HG03378 (cell line): ENCODE measurements around the gene DOCK9.
"Not testable (repeated sequence)": the region's sequence is repeated elsewhere in the genome, so short reads cannot be mapped to it uniquely, and the experiment has no call there.

Source experiments
- ATAC-seq: cut with Tn5 transposase; IDR thresholded peaks from one replicate; pipeline ENCODE4 v1.9.1; 2021; ENCODE audit warnings: mild to moderate bottlenecking, moderate library complexity; ENCODE audit not compliant: unreplicated experiment

Gene DOCK9

DNA sequence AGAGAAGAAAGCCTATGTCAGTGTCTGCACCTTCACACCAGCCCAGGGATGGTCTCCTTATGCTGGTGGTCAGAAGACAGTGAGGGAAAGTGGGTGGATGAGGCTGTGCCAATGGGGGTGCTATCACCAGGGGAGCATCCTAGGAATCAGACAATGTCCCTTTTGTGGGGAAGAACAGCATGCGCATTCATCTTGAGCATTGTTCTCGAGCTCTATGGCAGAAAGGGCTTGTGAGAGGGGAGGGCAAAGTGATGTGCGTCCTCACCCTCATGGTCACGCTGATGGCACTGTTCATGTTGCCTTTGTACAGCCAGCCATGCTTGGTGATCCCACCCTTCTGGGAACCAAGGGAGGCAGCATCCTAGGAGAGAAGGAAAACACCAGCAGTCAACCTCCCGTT is 56.1 kb downstream of the DOCK9 start:
- no peak for ATAC-seq

DNA sequence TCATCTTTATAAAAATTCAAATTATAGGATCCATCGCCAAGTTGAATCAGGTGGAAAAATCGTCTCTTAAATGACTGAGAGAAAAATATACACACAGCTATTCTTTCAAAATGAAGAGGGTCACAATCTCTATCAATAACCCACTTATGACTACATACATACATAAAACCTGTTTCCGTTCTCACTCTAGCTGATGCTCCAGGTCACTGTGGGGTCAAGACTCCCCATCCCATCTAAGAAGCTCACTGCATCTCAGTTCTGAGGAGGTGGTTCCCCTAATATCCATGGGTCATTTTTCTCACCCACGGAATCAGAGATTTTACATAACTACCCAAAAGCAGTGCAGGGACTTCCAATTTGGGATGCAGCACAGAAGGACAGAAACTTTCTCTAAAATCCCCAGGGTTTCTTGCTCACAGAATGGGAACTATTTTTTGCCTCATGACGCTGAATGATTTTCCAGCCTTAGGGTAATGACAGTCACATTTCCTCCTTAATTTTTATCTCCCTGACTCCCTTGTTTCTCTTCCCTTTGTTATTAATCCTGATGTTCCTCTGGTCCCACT is 56.8 kb downstream of the DOCK9 start:
- no peak for ATAC-seq

DNA sequence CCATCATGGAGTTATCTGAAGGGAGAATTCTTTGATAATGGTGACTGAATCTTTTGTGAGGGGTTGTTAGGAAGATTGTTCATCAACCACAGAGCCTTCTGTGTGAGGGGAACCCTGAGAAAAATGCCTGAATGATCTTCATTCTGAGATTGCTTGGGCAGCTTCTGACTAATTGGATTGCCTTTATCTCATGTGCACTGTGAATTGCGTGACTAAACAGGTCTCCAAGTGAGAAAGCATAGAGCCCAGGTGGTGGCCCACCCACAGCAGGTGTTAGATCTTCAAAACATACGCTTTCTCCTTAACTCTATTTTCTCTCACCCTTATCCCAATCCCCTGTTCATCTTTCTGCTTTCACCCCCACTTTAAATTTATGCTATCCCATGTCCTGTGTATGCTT is 58.3 kb downstream of the DOCK9 start:
- no peak for ATAC-seq

DNA sequence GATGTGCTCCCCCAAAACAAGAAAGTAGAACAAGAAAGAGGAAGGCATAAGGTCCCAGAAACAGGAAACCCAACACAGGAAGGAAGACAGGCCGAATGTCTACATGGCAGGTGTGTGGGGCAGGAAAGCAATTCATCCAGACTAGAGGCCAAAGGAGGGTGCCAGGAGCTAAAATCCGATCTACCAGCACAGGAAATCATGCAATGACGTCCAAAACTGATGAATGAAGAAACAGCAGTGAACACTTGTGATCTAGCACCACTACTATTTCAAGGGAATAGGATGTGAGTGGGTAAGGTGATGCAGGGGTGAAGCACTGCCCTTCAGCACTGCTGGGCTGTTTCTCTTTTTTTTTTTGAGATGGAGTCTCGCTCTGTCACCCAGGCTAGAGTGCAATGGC is 59.1 kb downstream of the DOCK9 start:
- ATAC-seq: no peak

DNA sequence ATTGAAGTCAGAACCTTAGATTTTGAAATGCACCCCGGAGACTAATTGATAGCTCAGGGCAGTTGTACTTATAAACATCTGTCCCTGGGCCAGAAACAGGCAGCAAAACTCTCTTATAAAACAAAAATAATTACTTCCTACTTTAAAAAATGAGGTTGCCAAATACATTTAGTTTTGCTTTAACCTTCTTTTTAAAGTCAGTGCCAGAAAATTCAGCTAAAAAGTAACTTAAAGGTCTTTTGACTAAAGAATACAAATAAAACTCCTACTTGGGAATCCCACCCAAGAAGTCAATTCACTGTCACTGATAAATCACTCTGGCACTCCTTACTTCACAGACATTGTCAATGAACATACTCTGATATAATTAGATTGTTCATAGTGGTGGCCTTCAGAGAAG is 60.7 kb downstream of the DOCK9 start:
- ATAC-seq: no peak

DNA sequence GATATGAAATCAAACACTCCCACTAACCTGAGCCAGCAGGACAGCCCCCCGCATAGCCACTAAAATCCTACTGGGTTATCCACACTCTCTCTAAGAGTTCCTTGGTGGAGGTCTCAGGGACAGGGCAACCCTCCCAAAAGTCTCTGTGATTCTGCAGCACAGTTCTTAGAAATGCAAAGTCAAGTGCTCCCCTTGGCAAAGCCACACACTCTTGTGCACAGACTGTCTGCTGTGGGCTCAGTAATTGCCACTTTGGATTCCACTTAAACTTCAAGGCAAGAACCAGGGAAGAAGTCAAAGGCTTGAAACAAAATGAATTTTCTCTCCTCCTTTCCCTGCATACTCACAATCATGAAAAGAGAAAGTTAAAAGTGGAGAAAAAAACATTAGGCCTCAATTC is 61.5 kb downstream of the DOCK9 start:
- ATAC-seq: no peak

DNA sequence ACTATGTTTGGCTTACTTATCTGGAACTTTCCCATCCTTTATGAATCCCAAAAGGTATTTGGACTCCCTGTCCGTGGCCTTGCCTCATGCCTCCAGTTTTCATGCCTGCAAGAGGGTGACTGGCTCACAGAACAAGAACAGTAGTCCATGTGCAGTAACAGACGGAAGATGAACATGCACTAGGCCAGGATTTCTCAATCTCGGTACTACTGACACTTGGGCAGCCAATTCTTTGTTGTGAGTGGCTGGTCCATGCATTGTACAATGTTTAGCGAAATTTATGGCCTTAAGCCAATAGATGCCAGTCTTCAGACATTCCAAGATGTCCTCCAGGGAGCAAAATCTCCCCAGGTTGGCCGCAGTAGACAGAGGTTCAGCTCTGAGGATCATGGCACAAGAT is 61.9 kb downstream of the DOCK9 start:
- ATAC-seq: no peak

DNA sequence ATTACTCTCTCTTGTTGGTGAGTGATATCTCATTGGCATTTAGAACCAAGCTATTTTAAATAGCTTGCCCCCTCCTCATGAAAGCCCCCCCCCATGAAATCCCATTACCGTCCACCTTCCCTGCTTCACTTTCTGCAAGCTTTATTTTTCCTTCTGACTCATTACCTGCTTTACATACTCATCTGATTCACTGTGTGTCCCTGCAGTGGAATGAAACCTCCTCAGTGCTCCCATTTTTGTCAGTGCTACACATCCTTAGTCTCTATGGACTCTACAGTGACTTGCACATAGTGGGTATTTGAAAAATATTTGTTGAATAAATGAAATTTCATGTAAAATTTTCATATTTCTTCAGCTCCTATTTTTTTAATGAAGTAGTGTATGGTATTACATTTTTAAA is 62.3 kb downstream of the DOCK9 start:
- no peak for ATAC-seq

DNA sequence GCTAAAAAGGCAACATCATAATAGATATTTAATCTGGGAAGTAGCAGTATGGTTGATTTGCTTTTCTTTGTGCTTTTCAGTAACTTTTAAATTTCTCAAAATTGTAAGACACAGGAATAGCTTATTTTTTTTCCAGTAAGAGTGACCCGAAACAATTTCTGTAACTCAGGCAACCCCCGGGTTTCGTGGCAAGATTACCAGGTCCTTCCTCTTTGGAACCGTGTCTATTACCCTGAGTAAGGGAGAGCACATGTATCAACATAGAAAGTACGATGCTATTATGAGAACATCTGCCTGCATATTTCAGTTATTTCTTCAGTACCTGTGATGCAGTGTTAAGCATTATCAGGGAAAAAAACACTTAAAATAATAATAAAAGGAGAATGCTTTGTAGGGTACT is 64.1 kb downstream of the DOCK9 start:
- no peak for ATAC-seq

DNA sequence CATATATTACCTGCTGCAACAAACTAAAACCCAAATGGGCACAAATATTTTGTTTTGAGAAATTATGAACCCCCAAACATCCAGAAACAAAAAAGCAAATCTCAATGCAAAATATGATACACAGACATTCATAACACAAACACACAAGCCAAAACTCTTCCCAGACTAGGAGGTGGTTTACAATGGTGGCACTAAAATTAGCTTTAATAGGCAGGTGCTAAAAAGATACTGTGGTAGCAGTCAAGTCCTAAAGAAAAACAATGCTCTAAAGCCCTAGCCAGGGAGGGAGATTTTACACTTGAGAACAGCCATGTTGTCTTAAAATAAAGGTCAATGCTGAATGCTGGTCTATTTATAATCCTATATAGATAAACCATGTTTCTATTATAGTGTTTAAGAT is 65.0 kb downstream of the DOCK9 start:
- no peak for ATAC-seq

DNA sequence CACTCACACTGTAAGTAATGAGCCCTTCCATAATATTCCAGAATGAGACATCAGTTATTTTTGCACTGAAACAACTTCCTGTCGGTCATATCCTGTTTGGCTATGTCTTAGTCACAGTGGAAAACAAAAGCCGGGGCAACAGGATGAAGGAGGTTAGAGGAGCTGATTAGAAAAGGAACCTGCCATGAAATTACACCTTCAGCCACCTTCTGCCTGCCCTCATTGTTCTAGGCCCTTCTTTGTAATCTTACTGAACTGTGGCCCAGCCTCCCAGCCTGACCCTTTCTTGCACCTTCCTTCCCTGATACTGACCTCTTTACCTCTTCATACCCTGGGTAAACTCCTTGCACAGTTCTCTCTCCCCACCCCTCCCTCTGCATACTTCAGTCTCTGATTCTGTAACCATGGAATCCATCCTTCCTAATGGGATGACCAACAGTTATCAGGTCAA is 67.3 kb downstream of the DOCK9 start:
- no peak for ATAC-seq

DNA sequence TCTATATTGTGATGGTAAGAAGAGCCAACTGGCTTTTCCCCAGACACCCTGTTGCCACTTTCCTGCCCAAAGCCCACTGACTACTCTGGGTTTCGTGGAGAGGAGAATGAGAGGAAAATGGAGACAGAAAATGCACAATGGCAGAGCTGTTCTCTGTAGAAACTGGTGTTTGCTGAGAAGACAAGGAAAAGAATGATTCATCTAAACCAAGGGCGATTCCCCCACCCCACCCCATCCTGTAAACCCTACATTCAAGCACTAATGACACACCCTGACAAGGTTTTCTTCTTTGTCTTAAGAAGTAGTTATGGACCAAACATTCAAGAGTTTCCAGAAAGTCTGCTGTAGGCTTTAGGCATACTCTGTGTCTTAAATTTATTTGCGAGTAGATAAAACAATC is 68.8 kb downstream of the DOCK9 start:
- no peak for ATAC-seq

DNA sequence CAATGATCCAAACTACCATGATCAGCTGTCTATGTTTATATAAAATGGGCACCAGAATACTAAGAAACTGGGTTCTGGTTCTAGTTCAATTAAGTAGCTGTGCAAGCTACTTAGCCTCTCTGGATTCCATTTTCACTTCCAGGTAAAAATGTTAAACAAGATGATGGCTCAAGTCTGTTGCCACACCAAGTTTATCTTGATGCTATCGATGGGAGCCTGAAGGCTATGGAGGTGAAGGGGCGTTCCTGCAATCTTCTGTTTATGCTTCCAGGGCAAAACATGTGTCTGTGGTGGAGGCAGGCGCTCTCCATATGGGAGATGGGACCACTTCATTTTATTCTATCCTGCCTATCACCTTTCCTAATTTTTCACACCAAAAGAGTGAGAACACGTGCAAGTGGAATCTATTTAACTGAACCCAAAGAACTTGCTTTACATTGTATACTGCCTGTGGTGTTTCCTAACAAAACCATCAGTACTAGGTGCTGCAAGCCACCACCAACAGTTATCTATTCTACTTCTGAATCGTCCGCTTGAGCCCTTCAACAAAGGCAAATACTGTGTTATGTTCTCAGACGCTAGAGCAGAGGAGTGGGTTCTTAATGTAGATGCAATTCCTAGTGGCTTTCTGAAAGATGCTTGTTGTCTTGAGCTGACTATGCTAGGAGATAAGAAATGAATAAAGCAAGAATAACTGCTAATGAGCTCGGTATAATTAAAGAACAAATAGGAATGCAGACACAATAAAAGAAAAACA is 70.9 kb downstream of the DOCK9 start:
- ATAC-seq: no peak

DNA sequence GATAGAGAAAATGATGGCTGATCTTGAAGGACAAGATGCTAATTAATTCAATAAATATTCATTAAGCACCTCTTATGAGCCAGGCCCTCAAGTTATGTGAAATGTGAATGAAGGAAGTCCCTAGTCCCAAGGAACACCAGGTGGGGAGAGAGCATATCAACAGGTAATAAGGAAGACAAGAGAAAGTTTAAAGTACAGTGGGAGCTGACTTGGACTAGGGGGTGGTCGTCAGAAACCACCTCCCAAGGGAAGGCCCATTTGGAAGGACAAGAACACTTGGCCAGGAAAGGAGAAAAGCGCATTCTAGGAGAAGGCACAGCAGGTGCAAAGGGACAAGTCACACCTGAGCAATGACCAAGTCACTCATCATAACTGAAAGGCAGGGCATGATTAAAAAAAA is 72.7 kb downstream of the DOCK9 start:
- no peak for ATAC-seq

DNA sequence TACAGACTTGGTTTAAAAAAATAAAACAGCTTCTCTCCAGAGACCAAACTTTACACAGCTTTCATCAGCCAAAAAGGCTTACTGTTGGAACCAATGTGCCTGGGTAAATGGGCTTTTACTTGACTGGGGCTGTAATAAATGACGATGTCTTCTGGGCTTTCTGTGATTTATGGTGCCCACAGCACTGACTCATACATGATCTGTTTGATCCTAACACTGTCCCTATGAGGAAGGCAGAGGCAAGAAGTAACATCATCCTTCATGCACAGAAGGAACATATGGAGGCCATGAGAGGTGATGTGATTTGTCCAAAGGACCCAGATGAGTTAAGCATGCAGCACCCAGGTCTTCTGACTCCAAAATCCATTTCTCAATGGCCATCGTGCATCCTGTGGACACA is 77.4 kb downstream of the DOCK9 start:
- no peak for ATAC-seq

DNA sequence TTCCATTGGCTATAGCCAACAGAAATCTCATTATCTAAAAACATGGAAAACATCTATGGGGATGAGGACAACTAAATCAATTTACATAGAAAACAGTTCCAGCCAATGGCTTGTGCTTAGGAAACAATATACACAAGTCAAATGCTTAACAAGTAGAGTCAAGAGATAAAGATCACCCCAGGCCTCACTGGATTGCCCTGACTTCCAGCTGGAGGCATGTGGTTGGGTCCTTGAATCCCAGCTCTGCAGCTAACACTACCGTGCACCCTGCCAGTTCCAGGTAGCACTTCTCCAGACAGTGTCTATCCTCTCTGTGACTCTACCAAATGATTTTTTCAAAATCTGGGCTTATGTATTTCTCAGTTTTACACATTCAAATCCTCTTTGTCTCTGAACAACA is 80.2 kb downstream of the DOCK9 start:
- ATAC-seq: no peak

DNA sequence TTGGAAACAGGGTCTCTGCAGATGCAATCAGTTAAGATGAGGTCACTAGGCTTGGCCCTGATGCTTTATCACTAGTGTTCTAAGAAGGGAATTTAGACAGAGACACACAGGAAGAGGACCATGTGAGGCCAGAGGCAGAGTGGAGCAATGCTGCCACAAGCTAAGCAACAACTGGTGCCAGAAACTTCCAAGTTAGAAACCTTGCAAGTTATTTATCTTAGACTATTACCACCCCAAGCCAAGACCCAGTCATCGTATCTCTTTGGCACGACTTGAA is 81.1 kb downstream of the DOCK9 start:
- no peak for ATAC-seq

DNA sequence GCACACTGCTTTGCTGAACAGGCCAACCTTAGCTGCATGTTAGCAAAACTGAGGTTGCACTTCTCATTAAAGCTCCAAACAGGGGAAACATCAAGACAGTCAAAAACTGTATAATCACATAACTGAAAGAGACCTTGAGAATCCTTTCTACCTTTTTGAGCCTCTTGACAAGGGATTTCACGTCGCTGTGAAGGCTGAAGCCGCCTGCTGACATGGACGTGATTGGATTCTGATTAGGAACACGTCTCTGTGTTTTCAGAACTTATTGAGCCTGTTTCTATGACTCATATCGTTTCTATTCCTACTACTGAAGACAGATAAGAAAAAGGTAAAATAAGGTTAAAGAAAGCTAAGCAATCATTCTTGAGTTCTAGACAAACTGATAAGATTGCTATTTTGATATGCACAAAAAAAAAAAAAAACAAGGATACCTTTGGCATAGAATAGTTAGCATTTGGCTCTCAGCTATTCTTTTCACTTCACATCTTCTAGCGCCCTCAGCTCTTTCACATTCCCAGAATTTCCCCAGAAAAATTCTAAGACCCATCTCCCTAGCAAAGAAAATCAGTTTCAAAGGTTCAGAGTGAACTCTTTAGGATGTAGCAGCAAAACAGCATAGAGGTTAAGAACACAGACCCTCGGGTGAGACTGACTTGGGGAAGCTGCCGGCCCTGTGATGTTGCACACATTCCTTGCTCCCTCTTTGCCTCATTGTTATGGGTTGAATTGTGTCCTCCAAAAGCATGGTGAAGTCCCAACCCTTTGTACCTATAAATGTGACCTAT is 81.6 kb downstream of the DOCK9 start:
- ATAC-seq: no peak

DNA sequence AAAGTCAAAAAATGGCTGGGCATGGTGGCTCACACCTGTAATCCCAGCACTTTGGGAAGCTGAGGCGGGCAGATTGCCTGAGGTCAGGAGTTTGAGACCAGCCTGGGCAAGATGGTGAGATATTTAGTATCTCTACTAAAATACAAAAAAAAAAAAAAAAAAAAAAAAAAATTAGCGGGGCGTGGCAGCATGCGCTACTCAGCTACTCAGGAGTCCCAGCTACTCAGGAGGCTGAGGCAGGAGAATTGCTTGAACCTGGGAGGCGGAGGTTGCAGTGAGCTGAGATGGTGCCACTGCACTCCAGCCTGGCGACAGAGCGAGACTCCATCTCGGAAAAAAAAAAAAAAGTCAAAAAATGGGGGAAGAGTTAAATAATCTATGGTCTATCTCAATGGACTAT is 83.0 kb downstream of the DOCK9 start:
- not testable (repeated sequence) for ATAC-seq

DNA sequence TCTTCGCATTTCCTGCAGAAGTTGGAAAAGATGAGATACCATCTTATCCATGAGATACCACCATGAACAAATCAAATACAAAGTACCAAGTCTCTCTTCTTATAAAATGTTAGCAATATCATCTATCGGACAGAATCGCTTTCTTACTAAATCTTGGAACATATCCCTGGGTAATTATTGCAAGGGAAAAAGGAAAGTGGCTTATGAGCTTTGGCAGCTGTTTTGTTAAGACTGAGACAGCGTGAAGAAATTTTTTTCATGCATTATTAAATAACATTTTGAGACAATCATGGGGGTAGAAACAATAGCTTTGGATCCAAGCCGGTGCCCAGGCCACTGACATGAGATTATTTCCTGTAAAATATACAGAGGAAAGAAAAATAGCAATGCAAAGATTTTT is 84.5 kb downstream of the DOCK9 start:
- no peak for ATAC-seq

DNA sequence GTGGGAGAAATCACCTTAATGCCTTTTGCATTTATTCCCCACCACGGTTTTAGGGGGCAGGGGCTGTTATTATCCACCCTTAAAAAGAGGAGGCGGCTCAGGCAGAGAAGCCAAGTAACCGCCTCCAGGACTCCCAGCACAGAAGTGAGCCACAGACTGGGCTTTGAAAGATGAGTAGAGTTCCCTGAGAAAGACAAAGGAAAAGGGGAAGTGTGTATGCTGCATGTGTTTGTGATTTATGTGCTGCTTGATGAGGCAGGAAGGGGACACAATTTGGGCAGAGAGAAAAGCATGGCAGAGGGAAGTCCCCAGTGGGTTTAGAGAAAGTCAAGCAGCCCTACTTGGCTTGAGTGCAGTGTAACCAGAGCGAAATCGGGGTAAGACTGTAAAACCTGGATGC is 85.0 kb downstream of the DOCK9 start:
- ATAC-seq: no peak

DNA sequence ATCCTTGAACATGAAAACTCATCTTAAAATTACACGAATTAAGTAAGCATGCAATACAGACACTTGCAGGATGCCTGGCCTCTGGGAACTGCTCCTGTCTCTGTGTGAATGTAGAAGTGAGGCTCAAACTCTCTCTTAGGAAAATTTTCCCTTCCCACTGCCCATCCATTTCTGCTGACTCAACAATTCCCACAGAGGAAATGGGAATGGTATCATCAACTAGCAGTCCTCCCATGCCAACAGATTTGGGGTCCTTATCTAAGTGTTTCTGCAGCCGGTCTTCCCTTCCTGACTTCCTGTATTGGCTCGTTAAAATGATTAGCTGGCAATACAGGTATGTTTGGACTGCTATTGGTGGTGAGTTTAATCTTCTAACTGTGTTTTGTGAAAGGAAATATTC is 85.8 kb downstream of the DOCK9 start:
- ATAC-seq: no peak
